ENCODE results near the gene LRRC7.
A peak's percentile ranks its signal among the peaks of the same experiment; 100 is the strongest.

LRRC7 gene

GRCh38 chr1:70092526-70092925 lies 524.8 kb downstream of the LRRC7 start:
- ATAC-seq (no peak), DNase-seq (no peak)

- ATAC-seq (no peak), DNase-seq (no peak)
Measured at GRCh38 chr1:70093250-70093975, 525.7 kb downstream of the LRRC7 start.

GRCh38 chr1:70101231-70101630 lies 533.5 kb downstream of the LRRC7 start:
- ATAC-seq: no peak
- DNase-seq: no peak

DNA sequence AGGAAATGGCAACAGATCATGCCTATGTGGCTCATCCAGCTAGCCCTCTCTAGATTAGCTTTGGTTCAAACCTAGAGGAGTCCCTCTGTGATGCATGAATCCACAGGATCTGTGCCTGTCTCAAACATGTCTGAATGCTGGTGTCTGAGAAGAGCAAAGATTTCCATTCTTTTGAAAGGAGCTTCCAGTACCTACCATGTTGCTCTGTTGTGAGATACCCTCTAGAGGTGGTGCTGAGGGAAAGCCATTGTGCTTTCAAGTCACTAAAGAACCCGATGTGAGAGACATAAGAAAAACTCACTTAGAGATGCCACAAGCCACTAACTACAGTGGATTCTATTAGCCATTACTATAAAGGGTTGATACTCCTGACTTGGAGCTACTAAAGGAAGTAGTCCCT lies 534.1 kb downstream of the LRRC7 start:
- no peak for ATAC-seq
- DNase-seq: no peak

GRCh38 chr1:70103770-70104169 lies 536.0 kb downstream of the LRRC7 start:
- no peak for DNase-seq
- no peak for ATAC-seq

DNA sequence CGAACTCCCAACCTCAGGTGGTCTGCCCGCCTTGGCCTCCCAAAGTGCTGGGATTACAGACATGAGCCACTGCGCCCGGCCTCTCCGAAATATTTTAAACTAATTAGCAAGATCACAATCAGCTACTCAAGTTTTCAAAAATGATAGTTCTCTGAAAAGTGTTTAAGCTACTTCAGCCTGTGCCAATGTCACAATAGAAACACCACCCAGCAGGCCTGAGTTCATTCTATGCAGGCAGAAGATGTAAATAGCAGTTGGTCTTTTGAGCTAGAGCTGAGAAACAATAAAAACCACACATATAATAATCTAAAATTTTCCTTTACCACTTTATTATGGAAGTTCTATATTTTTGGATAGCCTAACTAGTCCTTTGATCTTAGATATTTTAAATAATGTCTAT lies 541.5 kb downstream of the LRRC7 start:
- DNase-seq: no peak
- ATAC-seq: no peak

- ATAC-seq: no peak
- no peak for DNase-seq
Measured at GRCh38 chr1:70112838-70113237, 545.1 kb downstream of the LRRC7 start.

DNA sequence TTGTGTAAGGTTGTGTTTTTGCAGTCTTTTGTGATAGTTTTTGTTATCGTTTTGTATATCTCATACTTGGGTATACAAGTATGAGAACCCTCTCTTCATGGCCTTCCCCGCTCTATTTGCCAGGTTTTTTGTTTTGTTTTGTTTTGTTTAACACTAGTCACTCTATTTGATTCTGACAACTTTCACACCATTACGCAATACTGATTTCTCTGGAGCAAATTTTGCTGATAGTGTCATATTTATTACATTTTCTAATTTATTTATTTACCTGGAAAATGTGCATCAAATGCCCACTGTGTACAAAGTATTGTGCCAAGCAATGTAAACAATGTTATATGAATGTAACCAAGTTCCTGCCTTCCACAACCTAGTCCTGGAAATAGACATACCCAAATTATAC lies 547.6 kb downstream of the LRRC7 start:
- ATAC-seq: no peak

GRCh38 chr1:70117046-70117445 lies 549.3 kb downstream of the LRRC7 start:
- ATAC-seq: no peak
- no peak for DNase-seq

More for the DNA sequence above, 547.6 kb downstream of the LRRC7 start:
- DNase-seq: no peak

DNA sequence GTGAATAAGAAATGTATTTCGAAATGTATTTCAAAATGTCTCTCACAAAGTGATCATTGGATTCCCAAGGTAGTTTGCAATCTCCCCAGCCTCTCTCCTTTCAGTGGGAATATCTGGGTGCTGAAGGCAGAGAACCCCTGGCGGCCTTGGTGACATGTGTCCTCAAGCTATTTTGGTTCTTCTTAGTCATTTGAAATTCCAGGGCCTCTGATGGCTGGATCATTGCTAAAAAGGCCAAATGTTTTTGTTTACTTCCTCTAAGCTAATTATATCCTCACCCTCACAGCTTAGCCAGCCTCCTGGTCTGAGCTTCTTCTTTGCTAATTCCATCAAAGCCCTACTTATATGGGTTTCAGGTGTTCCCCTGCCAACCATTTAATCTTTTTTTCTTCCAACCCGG lies 566.4 kb downstream of the LRRC7 start:
- DNase-seq (no peak), ATAC-seq (no peak)

GRCh38 chr1:70140343-70140742 lies 572.6 kb downstream of the LRRC7 start:
- ATAC-seq (no peak), DNase-seq (no peak)

GRCh38 chr1:70140894-70141293 lies 573.2 kb downstream of the LRRC7 start:
- DNase-seq (no peak), ATAC-seq (no peak)

DNA sequence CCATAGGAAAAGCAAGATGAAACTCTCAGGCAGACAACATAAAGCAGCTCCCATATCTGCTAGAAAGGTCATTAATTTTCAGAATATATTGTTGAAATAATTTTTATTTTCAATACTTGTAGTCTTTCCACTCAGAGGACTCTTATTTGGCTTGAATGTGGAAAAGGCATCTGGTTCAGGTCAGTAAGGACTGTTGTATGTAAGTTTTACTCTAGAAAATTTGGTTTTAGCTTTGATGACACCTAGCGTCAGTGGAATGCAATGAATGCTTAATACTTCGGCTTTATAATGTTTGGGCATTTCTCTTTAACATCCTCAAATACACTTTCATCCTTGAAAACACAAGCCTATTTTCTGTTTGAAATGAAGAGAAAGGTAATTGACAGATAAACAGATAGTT lies 574.4 kb downstream of the LRRC7 start:
- no peak for DNase-seq
- ATAC-seq: no peak

DNA sequence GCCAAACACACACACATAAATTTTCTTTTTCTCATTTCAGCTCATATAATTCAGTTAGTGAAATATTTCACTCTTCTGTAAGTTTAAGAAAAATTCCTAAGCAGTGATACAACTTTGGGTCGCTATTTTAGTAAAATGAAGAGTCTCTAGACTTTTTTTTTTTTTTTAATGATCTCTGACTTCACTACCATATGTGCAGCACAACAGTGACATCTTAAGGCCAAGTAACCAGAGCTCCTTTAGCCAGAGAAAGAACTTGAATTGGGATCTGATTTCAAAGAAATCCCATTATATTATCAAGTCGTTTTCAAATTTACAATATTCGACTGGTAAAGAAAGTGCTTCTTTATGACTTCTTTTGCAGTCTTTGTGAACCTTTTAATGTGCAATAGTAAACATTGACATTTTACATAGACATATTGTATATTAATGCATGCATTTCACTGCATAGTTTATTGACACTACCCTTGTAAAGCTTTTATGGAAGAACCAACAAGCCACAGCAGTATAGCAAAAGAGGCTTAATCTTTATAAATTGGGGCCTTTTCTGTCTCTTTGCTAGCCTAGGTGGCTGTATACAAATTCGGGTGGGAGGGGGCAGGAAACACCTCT lies 575.4 kb downstream of the LRRC7 start:
- DNase-seq: no peak
- no peak for ATAC-seq

- DNase-seq: no peak
- ATAC-seq: no peak
Measured at GRCh38 chr1:70146488-70146887, 578.8 kb downstream of the LRRC7 start.

DNA sequence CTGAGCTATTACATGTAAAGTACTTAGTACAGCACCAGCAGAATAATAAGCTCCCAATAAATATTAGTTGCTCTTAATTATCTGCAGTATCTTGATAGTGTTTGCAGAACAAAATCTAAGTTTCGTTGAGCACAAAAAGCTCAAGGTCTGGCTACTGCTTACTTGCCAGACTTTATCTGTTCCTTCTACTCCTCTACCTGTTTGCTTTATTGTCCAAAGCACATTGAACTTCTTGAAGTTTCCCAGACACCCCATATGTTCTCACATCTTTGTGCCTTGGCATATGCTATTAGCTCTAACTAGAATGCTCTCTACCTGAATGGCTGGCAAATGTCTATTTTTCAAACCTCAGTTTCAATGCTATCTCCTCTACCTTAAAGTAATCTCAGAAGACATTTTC lies 582.7 kb downstream of the LRRC7 start:
- ATAC-seq (no peak), DNase-seq (no peak)

- DNase-seq (no peak), ATAC-seq (no peak)
Measured at GRCh38 chr1:70153739-70154138, 586.0 kb downstream of the LRRC7 start.

GRCh38 chr1:70156529-70157120 lies 588.9 kb downstream of the LRRC7 start:
- no peak for DNase-seq
- peak; percentile 95 for ATAC-seq

DNA sequence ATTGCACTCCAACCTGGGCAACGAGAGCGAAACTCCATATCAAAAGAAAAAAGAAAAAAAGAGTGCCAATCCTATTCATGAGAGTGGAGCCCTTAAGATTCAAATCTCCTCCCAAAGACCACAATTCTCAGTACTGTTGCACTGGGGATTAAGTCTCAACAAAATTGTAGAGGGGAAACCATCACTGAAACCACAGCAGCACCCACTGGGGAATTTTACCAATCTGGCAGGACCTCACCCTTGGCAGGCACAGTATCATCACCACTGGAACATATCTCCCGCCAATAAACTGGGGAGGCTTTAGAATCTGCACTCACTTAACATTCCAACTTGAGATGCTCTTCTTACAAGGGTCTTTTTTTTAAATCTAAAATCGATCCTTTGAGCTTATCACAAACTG lies 596.6 kb downstream of the LRRC7 start:
- no peak for ATAC-seq
- DNase-seq: no peak

DNA sequence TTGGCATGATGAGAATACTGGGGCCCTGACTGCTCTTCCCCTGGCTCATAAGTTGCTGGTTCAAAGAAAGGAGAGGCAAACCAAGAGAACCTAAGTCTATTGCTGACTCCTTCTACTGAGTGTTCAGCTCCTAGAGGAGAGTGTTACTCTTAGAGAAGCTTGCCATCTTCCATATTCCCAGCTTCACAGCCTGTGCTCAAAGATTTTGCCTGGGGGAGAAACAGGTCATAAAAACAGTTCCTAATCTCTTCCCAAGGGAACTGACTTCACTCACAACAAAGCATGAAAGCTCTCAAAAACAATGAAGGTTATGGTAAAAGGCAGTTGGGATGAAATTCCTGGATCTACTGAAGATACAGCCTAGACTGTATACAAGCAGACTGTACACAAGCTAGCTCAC lies 600.6 kb downstream of the LRRC7 start:
- DNase-seq: no peak
- no peak for ATAC-seq

DNA sequence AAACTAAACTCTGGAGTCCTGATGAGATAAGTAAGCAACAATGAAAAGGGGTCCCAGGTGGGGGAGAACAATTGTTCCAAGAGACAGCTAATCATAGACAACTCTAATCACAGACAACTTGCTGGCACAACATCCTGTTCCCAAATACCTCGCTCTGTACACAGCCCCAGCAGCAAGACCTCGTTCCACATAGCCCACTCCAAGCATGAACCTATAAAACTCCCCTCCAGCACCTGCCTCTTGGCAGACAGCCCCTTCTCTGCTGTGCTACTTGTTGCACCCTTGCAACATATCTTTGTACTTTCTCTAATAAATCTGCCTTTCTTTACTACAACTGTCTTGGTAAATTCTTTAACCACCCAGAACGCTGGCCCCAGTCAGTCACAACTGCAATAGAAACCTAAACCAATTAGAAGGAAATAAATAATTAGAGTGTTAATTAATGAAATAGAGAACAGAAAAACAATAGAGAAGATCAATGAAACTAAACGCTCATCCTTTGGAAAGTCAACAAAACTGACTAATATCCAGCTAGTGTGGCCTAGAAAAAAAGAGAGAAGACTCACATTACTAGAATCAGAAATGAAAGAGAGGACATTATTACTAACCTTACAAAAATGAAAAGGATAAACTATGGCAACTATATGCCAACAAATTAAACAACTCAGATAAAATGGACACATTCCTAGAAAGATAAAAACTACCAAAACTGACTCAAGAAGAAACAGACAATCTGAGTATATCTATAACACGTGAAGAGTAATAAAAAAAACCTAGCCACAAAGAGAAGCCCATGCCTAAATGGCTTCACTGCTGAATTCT lies 601.5 kb downstream of the LRRC7 start:
- DNase-seq (no peak), ATAC-seq (no peak)

- ATAC-seq (no peak), DNase-seq (no peak)
Measured at GRCh38 chr1:70171512-70171911, 603.8 kb downstream of the LRRC7 start.
